ENCODE data around the gene ICE2.

Gene ICE2

GRCh38 chr15:60457985-60458384 is 21.0 kb downstream of the ICE2 start:
- no peak for DNase-seq

- DNase-seq, result no peak
Observed at GRCh38 chr15:60454824-60455223, 24.1 kb downstream of the ICE2 start.

- no peak for DNase-seq
Observed at GRCh38 chr15:60448668-60449360, 30.1 kb downstream of the ICE2 start.

GRCh38 chr15:60444289-60444912 is 34.5 kb downstream of the ICE2 start:
- DNase-seq, result peak in 1 of 58 donors; percentile 2

- DNase-seq, result no peak
Observed at GRCh38 chr15:60442763-60443162, 36.2 kb downstream of the ICE2 start.

GRCh38 chr15:60442031-60442650 is 36.8 kb downstream of the ICE2 start:
- DNase-seq, result no peak

GRCh38 chr15:60441331-60441730 is 37.6 kb downstream of the ICE2 start:
- no peak for DNase-seq

- DNase-seq, result no peak
Observed at GRCh38 chr15:60438646-60439045, 40.3 kb downstream of the ICE2 start.

GRCh38 chr15:60428935-60429334 is 50.0 kb downstream of the ICE2 start:
- no peak for DNase-seq

- no peak for DNase-seq
Observed at GRCh38 chr15:60426870-60427508, 52.0 kb downstream of the ICE2 start.

GRCh38 chr15:60425461-60425860 is 53.5 kb downstream of the ICE2 start:
- DNase-seq, result no peak

- DNase-seq, result no peak
Observed at GRCh38 chr15:60424006-60424405, 54.9 kb downstream of the ICE2 start.

- DNase-seq, result peak in 13 of 58 donors; percentile 2 to 54 (median 12)
Observed at GRCh38 chr15:60423537-60423936, 55.4 kb downstream of the ICE2 start.

GRCh38 chr15:60421544-60421943 is 57.4 kb downstream of the ICE2 start:
- DNase-seq, result no peak

- no peak for DNase-seq
Observed at GRCh38 chr15:60420203-60420716, 58.7 kb downstream of the ICE2 start.

- no peak for DNase-seq
Observed at GRCh38 chr15:60419753-60420152, 59.2 kb downstream of the ICE2 start.

GRCh38 chr15:60418096-60418495 is 60.8 kb downstream of the ICE2 start:
- DNase-seq, result no peak

- no peak for DNase-seq
Observed at GRCh38 chr15:60417112-60417511, 61.8 kb downstream of the ICE2 start.

- no peak for DNase-seq
Observed at GRCh38 chr15:60416484-60416883, 62.5 kb downstream of the ICE2 start.

GRCh38 chr15:60414016-60414682 is 64.8 kb downstream of the ICE2 start:
- DNase-seq, result no peak

- no peak for DNase-seq
Observed at GRCh38 chr15:60413231-60413824, 65.6 kb downstream of the ICE2 start.

Data from anterior cingulate cortex (tissue), 58 donors.